Cortex of kidney (tissue), 1 donor: Measurements from ENCODE around the gene ABCA13.

Experiments
- DNase-seq: peaks from one replicate; lab custom pipeline; 2025; lab: John Stamatoyannopoulos, UW

The ABCA13 gene

GRCh38 chr7:48237354-48237753, 66.1 kb downstream of the ABCA13 start:
- no peak for DNase-seq

GRCh38 chr7:48242846-48243245, 71.6 kb downstream of the ABCA13 start:
- DNase-seq: no peak

GRCh38 chr7:48244864-48245271, 73.6 kb downstream of the ABCA13 start:
- no peak for DNase-seq

- DNase-seq: no peak
These were observed 74.7 kb downstream of the ABCA13 start for GRCh38 chr7:48245751-48246472.

GRCh38 chr7:48249166-48249565, 77.9 kb downstream of the ABCA13 start:
- DNase-seq: no peak

GRCh38 chr7:48250441-48250951, 79.2 kb downstream of the ABCA13 start:
- no peak for DNase-seq

- no peak for DNase-seq
These were observed 80.5 kb downstream of the ABCA13 start for GRCh38 chr7:48251766-48252165.

GRCh38 chr7:48252995-48253394, 81.7 kb downstream of the ABCA13 start:
- DNase-seq: no peak

- DNase-seq: no peak
These were observed 83.8 kb downstream of the ABCA13 start for GRCh38 chr7:48255046-48255445.

GRCh38 chr7:48259463-48260280, 88.4 kb downstream of the ABCA13 start:
- DNase-seq: no peak

GRCh38 chr7:48261696-48262095, 90.4 kb downstream of the ABCA13 start:
- DNase-seq: no peak

- DNase-seq: no peak
These were observed 91.5 kb downstream of the ABCA13 start for GRCh38 chr7:48262606-48263310.

- no peak for DNase-seq
These were observed 92.0 kb downstream of the ABCA13 start for GRCh38 chr7:48263311-48263650.

GRCh38 chr7:48269066-48269465, 97.8 kb downstream of the ABCA13 start:
- no peak for DNase-seq

- DNase-seq: no peak
These were observed 103.4 kb downstream of the ABCA13 start for GRCh38 chr7:48274662-48275061.

- no peak for DNase-seq
These were observed 108.2 kb downstream of the ABCA13 start for GRCh38 chr7:48279420-48279819.

GRCh38 chr7:48280100-48280499, 108.8 kb downstream of the ABCA13 start:
- no peak for DNase-seq

GRCh38 chr7:48285373-48285772, 114.1 kb downstream of the ABCA13 start:
- DNase-seq: no peak

- no peak for DNase-seq
These were observed 115.6 kb downstream of the ABCA13 start for GRCh38 chr7:48286836-48287235.

- DNase-seq: no peak
These were observed 118.4 kb downstream of the ABCA13 start for GRCh38 chr7:48289656-48290055.

GRCh38 chr7:48292949-48293348, 121.7 kb downstream of the ABCA13 start:
- no peak for DNase-seq

GRCh38 chr7:48295296-48295971, 124.2 kb downstream of the ABCA13 start:
- no peak for DNase-seq
